ENCODE measurements around the gene CHAT. TPM values are rescaled to one million over a fixed set of nuclear protein-coding genes. Genes with fewer than 3 reads are reported as not detected.

Gene CHAT
- total RNA-seq, 4 donors from 2014 or later: not detected

- DNase-seq (ENCODE audit: low spot score in 2 of 2): no peak
- H3K4me3 ChIP-seq: no peak overlapping the region
- peaks cover 0 to 14% (median 0%) of the 10 kb centered on the region in 4 donors for H3K9me3 ChIP-seq
- H3K27ac ChIP-seq: no peak overlapping the region
- 4 to 8% methylated on average over 12 of the region's 12 CpGs for WGBS, 2 donors
- H3K36me3 ChIP-seq: no peaks in the 10 kb centered on the region
- H3K27me3 ChIP-seq: peaks cover 0 to 18% of the 10 kb centered on the region in 2 donors
- no peaks in the 10 kb centered on the region for H3K4me1 ChIP-seq
- TF ChIP-seq, protein P1, sequence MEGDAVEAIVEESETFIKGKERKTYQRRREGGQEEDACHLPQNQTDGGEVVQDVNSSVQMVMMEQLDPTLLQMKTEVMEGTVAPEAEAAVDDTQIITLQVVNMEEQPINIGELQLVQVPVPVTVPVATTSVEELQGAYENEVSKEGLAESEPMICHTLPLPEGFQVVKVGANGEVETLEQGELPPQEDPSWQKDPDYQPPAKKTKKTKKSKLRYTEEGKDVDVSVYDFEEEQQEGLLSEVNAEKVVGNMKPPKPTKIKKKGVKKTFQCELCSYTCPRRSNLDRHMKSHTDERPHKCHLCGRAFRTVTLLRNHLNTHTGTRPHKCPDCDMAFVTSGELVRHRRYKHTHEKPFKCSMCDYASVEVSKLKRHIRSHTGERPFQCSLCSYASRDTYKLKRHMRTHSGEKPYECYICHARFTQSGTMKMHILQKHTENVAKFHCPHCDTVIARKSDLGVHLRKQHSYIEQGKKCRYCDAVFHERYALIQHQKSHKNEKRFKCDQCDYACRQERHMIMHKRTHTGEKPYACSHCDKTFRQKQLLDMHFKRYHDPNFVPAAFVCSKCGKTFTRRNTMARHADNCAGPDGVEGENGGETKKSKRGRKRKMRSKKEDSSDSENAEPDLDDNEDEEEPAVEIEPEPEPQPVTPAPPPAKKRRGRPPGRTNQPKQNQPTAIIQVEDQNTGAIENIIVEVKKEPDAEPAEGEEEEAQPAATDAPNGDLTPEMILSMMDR (IDR thresholded peaks at IDR 0.05): no peak
- TF ChIP-seq POLR2A (IDR thresholded peaks at IDR 0.05) (no peak), EP300 (IDR thresholded peaks at IDR 0.05) (no peak)
Observed at GRCh38 chr10:49690698-49691356, 77.0 kb downstream of the CHAT start.

DNA sequence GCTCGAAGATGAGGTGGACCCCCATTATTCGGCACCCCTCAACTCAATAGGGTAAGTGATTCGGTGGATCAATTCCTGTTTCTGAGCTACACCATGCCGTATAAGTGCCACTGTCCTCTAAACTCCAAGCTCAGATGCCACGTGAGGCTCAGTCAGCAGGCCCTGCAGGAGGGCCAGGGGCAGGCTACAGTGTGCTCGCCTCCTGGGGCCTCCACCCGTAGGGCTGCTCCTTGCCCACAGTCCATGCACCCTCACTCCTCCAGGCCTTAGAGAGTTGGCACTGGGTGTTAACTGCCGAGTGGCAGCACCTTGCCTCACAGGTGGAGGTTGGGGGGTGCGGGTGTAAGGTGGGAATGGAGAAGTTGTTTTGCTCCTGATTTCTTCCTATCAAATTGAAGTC is 77.8 kb downstream of the CHAT start:
- H3K27me3 ChIP-seq: peaks cover 0 to 18% of the 10 kb centered on the region in 2 donors

DNA sequence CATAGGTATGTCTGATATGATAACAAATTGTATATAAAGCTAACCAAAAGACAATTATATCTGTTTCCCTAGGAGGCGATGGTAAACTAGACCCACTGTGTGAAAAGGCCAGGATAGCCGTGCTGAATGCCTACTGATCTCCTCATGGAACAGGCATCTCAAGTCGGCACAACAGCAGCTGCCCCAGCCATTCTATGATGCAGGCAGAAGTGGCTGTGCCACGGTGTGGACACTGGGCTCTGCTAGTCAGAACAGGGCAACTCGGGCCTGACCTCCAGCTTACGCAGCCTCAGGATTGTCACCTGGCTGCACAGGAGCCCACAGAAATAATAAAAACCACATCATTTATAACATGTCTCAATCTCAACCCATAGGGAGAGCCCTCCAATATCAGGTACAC is 80.6 kb downstream of the CHAT start:
- peaks cover 0 to 9% of the 10 kb centered on the region in 2 donors for H3K27me3 ChIP-seq
- H3K4me1 ChIP-seq: no peaks in the 10 kb centered on the region
- no peak overlapping the region for H3K4me3 ChIP-seq
- WGBS, 2 donors: 84 to 89% methylated on average over 6 of the region's 6 CpGs
- TF ChIP-seq POLR2A (IDR thresholded peaks at IDR 0.05): no peak
- TF ChIP-seq, protein P1 (IDR thresholded peaks at IDR 0.05): no peak
- TF ChIP-seq EP300 (IDR thresholded peaks at IDR 0.05): no peak
- DNase-seq (ENCODE audit: low spot score in 2 of 2): no peak
- H3K9me3 ChIP-seq: no peaks in the 10 kb centered on the region
- no peak overlapping the region for H3K27ac ChIP-seq
- H3K36me3 ChIP-seq: no peaks in the 10 kb centered on the region

More for the DNA sequence above, 77.8 kb downstream of the CHAT start:
- no peak overlapping the region for H3K27ac ChIP-seq
- no peaks in the 10 kb centered on the region for H3K36me3 ChIP-seq
- WGBS, 2 donors: 44 to 50% methylated on average over 5 to 9 of the region's 9 CpGs
- H3K4me3 ChIP-seq: no peak overlapping the region
- no peaks in the 10 kb centered on the region for H3K4me1 ChIP-seq
- DNase-seq (ENCODE audit: low spot score in 2 of 2): no peak
- TF ChIP-seq POLR2A (IDR thresholded peaks at IDR 0.05) (no peak), EP300 (IDR thresholded peaks at IDR 0.05) (no peak)
- TF ChIP-seq, protein P1 (IDR thresholded peaks at IDR 0.05): no peak
- H3K9me3 ChIP-seq: peaks cover 0 to 9% (median 0%) of the 10 kb centered on the region in 4 donors

GRCh38 chr10:49696311-49696710 is 82.5 kb downstream of the CHAT start:
- H3K4me3 ChIP-seq: no peak overlapping the region
- no peaks in the 10 kb centered on the region for H3K9me3 ChIP-seq
- DNase-seq (ENCODE audit: low spot score in 2 of 2): no peak
- TF ChIP-seq EP300 (IDR thresholded peaks at IDR 0.05) (no peak), POLR2A (IDR thresholded peaks at IDR 0.05) (no peak)
- TF ChIP-seq, protein P1 (IDR thresholded peaks at IDR 0.05): no peak
- H3K36me3 ChIP-seq: no peaks in the 10 kb centered on the region
- H3K4me1 ChIP-seq: no peaks in the 10 kb centered on the region
- H3K27ac ChIP-seq: no peak overlapping the region
- no peaks in the 10 kb centered on the region for H3K27me3 ChIP-seq
- 76% methylated on average over 7 of the region's 7 CpGs for WGBS, 2 donors

DNA sequence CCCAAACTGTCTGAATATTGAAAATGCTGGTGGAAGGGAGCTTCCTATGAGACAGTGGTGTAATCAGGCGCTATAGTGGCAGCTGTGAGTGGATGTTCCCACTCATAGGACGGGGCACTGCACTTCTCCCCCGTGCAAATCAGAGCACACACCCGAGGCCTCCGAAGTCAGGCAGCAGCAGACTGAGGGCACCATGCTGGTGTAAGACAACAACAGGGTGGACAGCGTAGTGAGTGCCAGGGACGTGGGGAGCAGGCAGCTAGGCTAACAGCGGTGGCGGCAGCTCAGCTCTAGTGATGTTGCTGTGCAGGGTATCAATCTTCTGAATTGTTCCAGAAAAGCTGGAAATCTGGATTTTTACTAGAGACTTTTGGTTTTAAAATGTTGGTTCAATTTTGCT is 84.8 kb downstream of the CHAT start:
- Histone ChIP-seq H3K27me3 (no peaks in the 10 kb centered on the region), H3K27ac (no peak overlapping the region), H3K36me3 (no peaks in the 10 kb centered on the region), H3K4me1 (no peaks in the 10 kb centered on the region), H3K9me3 (no peaks in the 10 kb centered on the region), H3K4me3 (no peak overlapping the region)
- 73 to 79% methylated on average over 9 of the region's 9 CpGs for WGBS, 2 donors
- TF ChIP-seq, protein P1 (IDR thresholded peaks at IDR 0.05): no peak
- TF ChIP-seq POLR2A (IDR thresholded peaks at IDR 0.05): no peak
- TF ChIP-seq EP300 (IDR thresholded peaks at IDR 0.05): no peak
- DNase-seq (ENCODE audit: low spot score in 2 of 2): no peak

Data from tibial nerve (tissue), 4 donors.